Small intestine (tissue), 7 donors: Measurements from ENCODE around the gene PRIMA1. TPM values are rescaled to one million over a fixed set of nuclear protein-coding genes. Genes with fewer than 3 reads are reported as not detected.

Source experiments
- DNase-seq, 2 donors: peaks; one replicate each; pipeline versions ENCODE4 v3.0.0 to v3.0.0-alpha.2; 2013
- FAIRE-seq: peaks from 2 replicates; lab custom pipeline; 2012; peaks lifted over from hg19 to GRCh38; lab: Jason Lieb, UNC
- H3K27ac ChIP-seq, 3 donors: one replicate each; pipeline ENCODE4 v1.5.1; 2013; ENCODE audit warnings: low read length in 2 of 3, mild to moderate bottlenecking in 2 of 3, control low read depth in 1 of 3, inconsistent platforms in 1 of 3, low read depth in 1 of 3, moderate library complexity in 1 of 3
- H3K27me3 ChIP-seq, 3 donors: one replicate each; pipeline ENCODE4 v1.6.1; 2013; ENCODE audit warnings: low read length in 3 of 3, inconsistent platforms in 1 of 3; ENCODE audit not compliant: control insufficient read depth in 3 of 3, insufficient read depth in 3 of 3
- H3K36me3 ChIP-seq, 3 donors: one replicate each; pipeline ENCODE4 v1.6.1; 2013; ENCODE audit warnings: low read length in 3 of 3, inconsistent platforms in 1 of 3, low read depth in 1 of 3, mild to moderate bottlenecking in 1 of 3, moderate library complexity in 1 of 3; ENCODE audit not compliant: control insufficient read depth in 3 of 3, insufficient read depth in 2 of 3
- H3K4me1 ChIP-seq, 3 donors: one replicate each; pipeline ENCODE4 v1.6.1; 2013; ENCODE audit warnings: low read length in 2 of 3, inconsistent platforms in 1 of 3, low read depth in 1 of 3, mild to moderate bottlenecking in 1 of 3, moderate library complexity in 1 of 3; ENCODE audit not compliant: control insufficient read depth in 3 of 3, insufficient read depth in 2 of 3
- H3K4me3 ChIP-seq, 3 donors: one replicate each; pipeline ENCODE4 v1.5.1; 2013; ENCODE audit warnings: low read length in 3 of 3, control low read depth in 1 of 3, inconsistent platforms in 1 of 3, low read depth in 1 of 3, mild to moderate bottlenecking in 1 of 3, moderate library complexity in 1 of 3
- H3K9me3 ChIP-seq, 2 donors: one replicate each; pipeline ENCODE4 v1.6.1; 2013; ENCODE audit warnings: low read depth in 1 of 2, low read length in 1 of 2; ENCODE audit not compliant: control insufficient read depth in 2 of 2, insufficient read depth in 1 of 2
- WGBS, 3 donors: extraction: QIAGEN DNeasy Blood & Tissue Kit; methylation state at CpG; one replicate each; pipeline ENCODE4 v1.1.7; 2013; 5-methylcytosine and 5-hydroxymethylcytosine counted together
- polyA plus RNA-seq, 4 donors: library from polyadenylated mRNA; stranded (reverse) in 3 of 4; unstranded in 1 of 4; fragments of 200-250 nt in 3 of 4; fragments of 120-200 nt in 1 of 4; gene quantifications; one replicate each; pipeline versions ENCODE4 v1.2.1 to v1.2.3, GENCODE V29; 2013
- donor health status: healthy with polysubstance abuse.
- donor health status: control.
- donor health status: control.
- donor health status: Bipolar disorder and iron deficiency.
- donor health status: healthy.

PRIMA1 gene
- polyA plus RNA-seq, 4 donors = 0.22 to 10.4 (median 1.5) TPM

GRCh38 chr14:93713726-93714405, 74.4 kb downstream of the PRIMA1 start:
- Histone ChIP-seq H3K27me3 (peaks cover 0 to 3% (median 0%) of the 10 kb centered on the region in 3 donors), H3K4me3 (no peak overlapping the region), H3K9me3 (no peaks in the 10 kb centered on the region), H3K36me3 (no peaks in the 10 kb centered on the region), H3K27ac (no peak overlapping the region), H3K4me1 (no peaks in the 10 kb centered on the region)
- WGBS, 3 donors = 60 to 68% (median 63%) methylated on average over 13 of the region's 13 CpGs
- FAIRE-seq (no peak), DNase-seq (no peak)

- DNase-seq (no peak), FAIRE-seq (no peak)
- Histone ChIP-seq H3K36me3 (no peaks in the 10 kb centered on the region), H3K9me3 (no peaks in the 10 kb centered on the region), H3K27ac (no peak overlapping the region), H3K27me3 (peaks cover 0 to 3% (median 0%) of the 10 kb centered on the region in 3 donors), H3K4me1 (no peaks in the 10 kb centered on the region), H3K4me3 (no peak overlapping the region)
- 72 to 78% (median 76%) methylated on average over 18 of the region's 18 CpGs for WGBS, 3 donors
These were observed 75.2 kb downstream of the PRIMA1 start for GRCh38 chr14:93712838-93713724.

- WGBS, 3 donors = 56 to 72% (median 58%) methylated on average over 9 of the region's 9 CpGs
- Histone ChIP-seq H3K36me3 (no peaks in the 10 kb centered on the region), H3K4me1 (no peaks in the 10 kb centered on the region), H3K4me3 (no peak overlapping the region), H3K9me3 (no peaks in the 10 kb centered on the region), H3K27ac (no peak overlapping the region), H3K27me3 (peaks cover 0 to 3% (median 0%) of the 10 kb centered on the region in 3 donors)
- FAIRE-seq (no peak), DNase-seq (no peak)
These were observed 76.0 kb downstream of the PRIMA1 start for GRCh38 chr14:93712079-93712837.

- WGBS, 3 donors = 87 to 89% (median 88%) methylated on average over 4 of the region's 4 CpGs
- no peak for FAIRE-seq
- H3K4me1 ChIP-seq = no peaks in the 10 kb centered on the region
These were observed 79.0 kb downstream of the PRIMA1 start for GRCh38 chr14:93709249-93709648.

GRCh38 chr14:93708800-93709199, 79.5 kb downstream of the PRIMA1 start:
- Histone ChIP-seq H3K27me3 (peaks cover 0 to 3% (median 0%) of the 10 kb centered on the region in 3 donors), H3K4me1 (no peaks in the 10 kb centered on the region), H3K27ac (no peak overlapping the region), H3K36me3 (no peaks in the 10 kb centered on the region), H3K4me3 (no peak overlapping the region), H3K9me3 (no peaks in the 10 kb centered on the region)
- FAIRE-seq (no peak), DNase-seq (no peak)
- WGBS, 3 donors = 79 to 82% (median 79%) methylated on average over 5 of the region's 5 CpGs

More at GRCh38 chr14:93709249-93709648, 79.0 kb downstream of the PRIMA1 start:
- no peak overlapping the region for H3K4me3 ChIP-seq
- H3K27me3 ChIP-seq = peaks cover 0 to 3% (median 0%) of the 10 kb centered on the region in 3 donors
- DNase-seq = no peak
- no peaks in the 10 kb centered on the region for H3K36me3 ChIP-seq
- H3K9me3 ChIP-seq = no peaks in the 10 kb centered on the region
- H3K27ac ChIP-seq = no peak overlapping the region

- WGBS, 3 donors = 54 to 79% (median 72%) methylated on average over 6 of the region's 6 CpGs
- Histone ChIP-seq H3K4me3 (no peak overlapping the region), H3K4me1 (no peaks in the 10 kb centered on the region), H3K27ac (no peak overlapping the region), H3K36me3 (no peaks in the 10 kb centered on the region), H3K27me3 (peaks cover 0 to 3% (median 0%) of the 10 kb centered on the region in 3 donors), H3K9me3 (no peaks in the 10 kb centered on the region)
- FAIRE-seq (no peak), DNase-seq (no peak)
These were observed 80.0 kb downstream of the PRIMA1 start for GRCh38 chr14:93708311-93708734.

GRCh38 chr14:93707475-93707874, 80.8 kb downstream of the PRIMA1 start:
- H3K4me1 ChIP-seq = no peaks in the 10 kb centered on the region
- FAIRE-seq (no peak), DNase-seq (no peak)
- WGBS, 3 donors = 54 to 77% (median 58%) methylated on average over 3 of the region's 3 CpGs
- no peak overlapping the region for H3K27ac ChIP-seq
- H3K36me3 ChIP-seq = no peaks in the 10 kb centered on the region
- H3K27me3 ChIP-seq = peaks cover 0 to 3% (median 0%) of the 10 kb centered on the region in 3 donors
- no peaks in the 10 kb centered on the region for H3K9me3 ChIP-seq
- H3K4me3 ChIP-seq = no peak overlapping the region
